Epidermal melanocyte (primary cell): ENCODE data around the gene DPYSL3.

Experiments
- DNase-seq: peaks from one replicate; pipeline ENCODE4 v3.0.0; 2011; ENCODE audit warnings: low spot score; ENCODE audit not compliant: insufficient read length

DPYSL3 gene

GRCh38 chr5:147515269-147515668 lies 5.4 kb upstream of the DPYSL3 start:
- DNase-seq: no peak

GRCh38 chr5:147512659-147513379 lies 3.0 kb upstream of the DPYSL3 start:
- DNase-seq: no peak

GRCh38 chr5:147510885-147511284 lies 1.0 kb upstream of the DPYSL3 start:
- no peak for DNase-seq

GRCh38 chr5:147509041-147509709 lies 693 bp downstream of the DPYSL3 start:
- no peak for DNase-seq

- no peak for DNase-seq
These were observed 1.2 kb downstream of the DPYSL3 start for GRCh38 chr5:147508711-147509040.

GRCh38 chr5:147507480-147508126 lies 2.3 kb downstream of the DPYSL3 start:
- no peak for DNase-seq

GRCh38 chr5:147504535-147504934 lies 5.3 kb downstream of the DPYSL3 start:
- no peak for DNase-seq

GRCh38 chr5:147504011-147504410 lies 5.9 kb downstream of the DPYSL3 start:
- no peak for DNase-seq

- no peak for DNase-seq
These were observed 18.9 kb downstream of the DPYSL3 start for GRCh38 chr5:147490989-147491388.

GRCh38 chr5:147487031-147487750 lies 22.7 kb downstream of the DPYSL3 start:
- DNase-seq: no peak

GRCh38 chr5:147485814-147486213 lies 24.1 kb downstream of the DPYSL3 start:
- no peak for DNase-seq

- no peak for DNase-seq
These were observed 24.8 kb downstream of the DPYSL3 start for GRCh38 chr5:147485046-147485445.

- DNase-seq: no peak
These were observed 25.2 kb downstream of the DPYSL3 start for GRCh38 chr5:147484708-147485020.

- DNase-seq: peak; percentile 23
These were observed 25.7 kb downstream of the DPYSL3 start for GRCh38 chr5:147483961-147484707.

- no peak for DNase-seq
These were observed 26.6 kb downstream of the DPYSL3 start for GRCh38 chr5:147483188-147483790.

- DNase-seq: no peak
These were observed 27.1 kb downstream of the DPYSL3 start for GRCh38 chr5:147482706-147483180.

- no peak for DNase-seq
These were observed 27.8 kb downstream of the DPYSL3 start for GRCh38 chr5:147481874-147482705.

- no peak for DNase-seq
These were observed 28.5 kb downstream of the DPYSL3 start for GRCh38 chr5:147481376-147481775.

- no peak for DNase-seq
These were observed 29.9 kb downstream of the DPYSL3 start for GRCh38 chr5:147479949-147480348.

- no peak for DNase-seq
These were observed 30.4 kb downstream of the DPYSL3 start for GRCh38 chr5:147479444-147479843.
